GM21447 (cell line): ENCODE measurements around the gene PPP3CA.
"Not testable (repeated sequence)": the region's sequence is repeated elsewhere in the genome, so short reads cannot be mapped to it uniquely, and the experiment has no call there.

Experiments used
- ATAC-seq: cut with Tn5 transposase; IDR thresholded peaks from one replicate; pipeline ENCODE4 v1.9.1; 2021; ENCODE audit not compliant: unreplicated experiment

The PPP3CA gene

GRCh38 chr4:101182688-101183087 is 164.6 kb downstream of the PPP3CA start:
- not testable (repeated sequence) for ATAC-seq

- ATAC-seq: no peak
Measured at GRCh38 chr4:101178731-101179130, 168.6 kb downstream of the PPP3CA start.

- ATAC-seq: no peak
Measured at GRCh38 chr4:101177154-101177553, 170.2 kb downstream of the PPP3CA start.

- no peak for ATAC-seq
Measured at GRCh38 chr4:101175896-101176676, 171.2 kb downstream of the PPP3CA start.

GRCh38 chr4:101174679-101175345 is 172.5 kb downstream of the PPP3CA start:
- ATAC-seq: no peak

- no peak for ATAC-seq
Measured at GRCh38 chr4:101172369-101172768, 175.0 kb downstream of the PPP3CA start.

GRCh38 chr4:101171747-101172146 is 175.6 kb downstream of the PPP3CA start:
- no peak for ATAC-seq

- ATAC-seq: peak; percentile 100
Measured at GRCh38 chr4:101169044-101170014, 178.0 kb downstream of the PPP3CA start.

GRCh38 chr4:101163936-101164335 is 183.4 kb downstream of the PPP3CA start:
- no peak for ATAC-seq

GRCh38 chr4:101162990-101163380 is 184.3 kb downstream of the PPP3CA start:
- no peak for ATAC-seq

GRCh38 chr4:101160792-101161592 is 186.3 kb downstream of the PPP3CA start:
- no peak for ATAC-seq

GRCh38 chr4:101158507-101158906 is 188.8 kb downstream of the PPP3CA start:
- ATAC-seq: no peak

GRCh38 chr4:101158134-101158482 is 189.2 kb downstream of the PPP3CA start:
- no peak for ATAC-seq

GRCh38 chr4:101157415-101158133 is 189.8 kb downstream of the PPP3CA start:
- ATAC-seq: no peak

- no peak for ATAC-seq
Measured at GRCh38 chr4:101156619-101157310, 190.6 kb downstream of the PPP3CA start.

GRCh38 chr4:101155945-101156344 is 191.4 kb downstream of the PPP3CA start:
- ATAC-seq: no peak

- ATAC-seq: no peak
Measured at GRCh38 chr4:101155368-101155767, 192.0 kb downstream of the PPP3CA start.

- ATAC-seq: no peak
Measured at GRCh38 chr4:101153653-101154052, 193.7 kb downstream of the PPP3CA start.

GRCh38 chr4:101152521-101152920 is 194.8 kb downstream of the PPP3CA start:
- ATAC-seq: no peak
